K562 (cell line): ENCODE data around the gene TMEM187. TPM values are rescaled to one million over a fixed set of nuclear protein-coding genes. Genes with fewer than 3 reads are reported as not detected.

Experiments
- CBX8 ChIP-seq: fragments of 200-600 bp; sonication (generic); IDR thresholded peaks from 2 replicates; pipeline ENCODE4 v1.6.1; 2012; ENCODE audit warnings: borderline replicate concordance, mixed run types, low read depth, mild to moderate bottlenecking, moderate library complexity, mixed read lengths, low read length, control low read depth, inconsistent platforms; ENCODE audit not compliant: poor library complexity, severe bottlenecking; ENCODE audit errors: extremely low read depth
- CGGBP1 ChIP-seq: fragments of 250-450 bp; sonication (Bioruptor Pico); IDR thresholded peaks from 2 replicates; pipeline ENCODE4 v1.9.0; 2021; ENCODE audit warnings: mild to moderate bottlenecking
- GTF2A2 ChIP-seq: IDR thresholded peaks from 2 replicates; pipeline ENCODE4 v1.6.1; 2016; ENCODE audit warnings: mild to moderate bottlenecking, missing genetic modification characterization, missing compliant biosample characterization
- HNRNPL ChIP-seq: fragments of 200-400 bp; formaldehyde crosslinking; IDR thresholded peaks from 2 replicates; pipeline ENCODE4 v1.6.1; 2017; ENCODE audit warnings: low read depth, mild to moderate bottlenecking, low read length
- KLF10 ChIP-seq: fragments of 250-450 bp; sonication (Bioruptor Pico); IDR thresholded peaks from 2 replicates; pipeline ENCODE4 v1.6.1; 2021; ENCODE audit warnings: matching md5 sums
- KLF6 ChIP-seq: fragments of 250-450 bp; sonication (Bioruptor Pico); IDR thresholded peaks from 2 replicates; pipeline ENCODE4 v1.4.0; 2020; ENCODE audit warnings: mild to moderate bottlenecking, moderate library complexity, borderline replicate concordance
- LARP7 ChIP-seq: fragments of 450-650 bp; IDR thresholded peaks from 2 replicates; pipeline ENCODE4 v1.6.1; 2016
- NFATC3 ChIP-seq: fragments of 450-650 bp; IDR thresholded peaks from 2 replicates; pipeline ENCODE4 v1.6.1; 2017; ENCODE audit warnings: mild to moderate bottlenecking
- NONO ChIP-seq, 2 experiments: fragments of 200-400 bp in 1 of 2; fragments of 450-650 bp in 1 of 2; formaldehyde crosslinking in 1 of 2; IDR thresholded peaks; 2 replicates each; pipeline ENCODE4 v1.6.1; 2017; ENCODE audit warnings: low read depth in 2 of 2, mild to moderate bottlenecking in 2 of 2, moderate library complexity in 2 of 2, low read length in 1 of 2
- PML ChIP-seq: IDR thresholded peaks from 2 replicates; pipeline ENCODE4 v1.6.1; 2012; ENCODE audit warnings: low read length, inconsistent platforms
- POLR2G ChIP-seq: fragments of 200-400 bp; formaldehyde crosslinking; IDR thresholded peaks from 2 replicates; pipeline ENCODE4 v1.6.1; 2017; ENCODE audit warnings: low read depth, mild to moderate bottlenecking, antibody characterized with exemption, low read length, moderate library complexity
- RBM17 ChIP-seq: fragments of 200-400 bp; formaldehyde crosslinking; IDR thresholded peaks from 2 replicates; pipeline ENCODE4 v1.6.1; 2017; ENCODE audit warnings: low read depth, mild to moderate bottlenecking, low read length, borderline replicate concordance
- TAF9B ChIP-seq: fragments of 450-650 bp; IDR thresholded peaks from 2 replicates; pipeline ENCODE4 v1.6.1; 2018; ENCODE audit warnings: mild to moderate bottlenecking; ENCODE audit not compliant: partially characterized antibody
- TCFL5 ChIP-seq: fragments of 250-450 bp; sonication (Bioruptor Pico); conservative IDR thresholded peaks from 2 replicates; pipeline ENCODE4 v1.6.1; 2021; ENCODE audit warnings: mild to moderate bottlenecking, moderate library complexity, matching md5 sums
- TEAD1 ChIP-seq, 2 experiments: fragments of 450-650 bp in 1 of 2; sonication (generic) in 1 of 2; formaldehyde crosslinking; IDR thresholded peaks; 2 replicates each; pipeline versions ENCODE4 v1.4.0 to v1.8.0; 2020 to 2022; ENCODE audit warnings: mild to moderate bottlenecking in 2 of 2, missing genetic modification reagents in 1 of 2
- TRIM28 ChIP-seq: fragments of 450-650 bp; IDR thresholded peaks from 2 replicates; pipeline ENCODE4 v1.6.1; 2017
- ZNF143 ChIP-seq: sonication (generic); formaldehyde crosslinking; IDR thresholded peaks from 2 replicates; pipeline ENCODE4 v1.9.0; 2022; ENCODE audit warnings: mild to moderate bottlenecking, missing genetic modification reagents
- ZNF324 ChIP-seq: fragments of 250-450 bp; sonication (Bioruptor Pico); IDR thresholded peaks from 2 replicates; pipeline ENCODE4 v1.4.0; 2020; ENCODE audit warnings: mild to moderate bottlenecking
- ZNF449 ChIP-seq: fragments of 250-450 bp; sonication (Bioruptor Pico); IDR thresholded peaks from 2 replicates; pipeline ENCODE4 v1.8.0; 2022; ENCODE audit warnings: moderate library complexity, mild to moderate bottlenecking, inconsistent platforms
- ZNF717 ChIP-seq: fragments of 250-450 bp; sonication (Bioruptor Pico); IDR thresholded peaks from 2 replicates; pipeline ENCODE4 v1.5.0; 2021
- polyA plus RNA-seq, 8 experiments: library from polyadenylated mRNA; depleted of rRNA in 4 of 8; stranded (reverse) in 5 of 8; unstranded in 3 of 8; fragments of >200 nt; fragmentation: Nextera tagmentation in 2 of 8; fragmentation: Illumina TruSeq in 1 of 8; extraction: Ambion mirVana in 2 of 8; extraction: Trizol in 1 of 8; gene quantifications; 2 replicates each; pipeline versions ENCODE4 v1.2.1 to v1.2.3, GENCODE V29; 2011 to 2014; ENCODE audit warnings: inconsistent platforms in 1 of 8, missing spikeins in 1 of 8
- total RNA-seq, 7 experiments: library from RNA; depleted of rRNA in 6 of 7; stranded (reverse); fragments of >200 nt in 6 of 7; fragmentation: Illumina TruSeq in 2 of 7; extraction: Trizol in 2 of 7; gene quantifications; 2 replicates each; pipeline versions ENCODE4 v1.2.1 to v1.2.3, GENCODE V29; 2011 to 2021; ENCODE audit warnings: low replicate concordance in 1 of 7
- TF ChIP-seq, protein P1 (sequence below): fragments of 150-350 bp; conservative IDR thresholded peaks from 2 replicates; pipeline ENCODE4 v1.6.1; 2014; ENCODE audit warnings: low read length
- TF ChIP-seq, protein P2 (sequence below): fragments of 450-650 bp; IDR thresholded peaks from 2 replicates; pipeline ENCODE4 v1.6.1; 2016; ENCODE audit warnings: mild to moderate bottlenecking

The TMEM187 gene
- total and polyA plus RNA-seq, 9 of the 15 experiments (the other 6 are each of a cell fraction or from before 2014, with no cell fraction given) = 0.13 to 6.4 (median 1.6) TPM

- no peak for TF ChIP-seq HNRNPL
- TF ChIP-seq KLF10 = no peak
- TF ChIP-seq NONO (IDR thresholded peaks at IDR 0.05; ENCODE audit: low read depth in 2 of 2, low read length in 1 of 2) = peak in 1 of 2 experiments; percentile 51; a peak in 1 of 4 replicates
- peak; percentile 83 for TF ChIP-seq TAF9B
- TF ChIP-seq CGGBP1 (CRISPR knock-in tag) = no peak
- no peak for TF ChIP-seq ZNF143
- TF ChIP-seq, protein P1, sequence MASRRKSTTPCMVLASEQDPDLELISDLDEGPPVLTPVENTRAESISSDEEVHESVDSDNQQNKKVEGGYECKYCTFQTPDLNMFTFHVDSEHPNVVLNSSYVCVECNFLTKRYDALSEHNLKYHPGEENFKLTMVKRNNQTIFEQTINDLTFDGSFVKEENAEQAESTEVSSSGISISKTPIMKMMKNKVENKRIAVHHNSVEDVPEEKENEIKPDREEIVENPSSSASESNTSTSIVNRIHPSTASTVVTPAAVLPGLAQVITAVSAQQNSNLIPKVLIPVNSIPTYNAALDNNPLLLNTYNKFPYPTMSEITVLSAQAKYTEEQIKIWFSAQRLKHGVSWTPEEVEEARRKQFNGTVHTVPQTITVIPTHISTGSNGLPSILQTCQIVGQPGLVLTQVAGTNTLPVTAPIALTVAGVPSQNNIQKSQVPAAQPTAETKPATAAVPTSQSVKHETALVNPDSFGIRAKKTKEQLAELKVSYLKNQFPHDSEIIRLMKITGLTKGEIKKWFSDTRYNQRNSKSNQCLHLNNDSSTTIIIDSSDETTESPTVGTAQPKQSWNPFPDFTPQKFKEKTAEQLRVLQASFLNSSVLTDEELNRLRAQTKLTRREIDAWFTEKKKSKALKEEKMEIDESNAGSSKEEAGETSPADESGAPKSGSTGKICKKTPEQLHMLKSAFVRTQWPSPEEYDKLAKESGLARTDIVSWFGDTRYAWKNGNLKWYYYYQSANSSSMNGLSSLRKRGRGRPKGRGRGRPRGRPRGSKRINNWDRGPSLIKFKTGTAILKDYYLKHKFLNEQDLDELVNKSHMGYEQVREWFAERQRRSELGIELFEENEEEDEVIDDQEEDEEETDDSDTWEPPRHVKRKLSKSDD = no peak
- TF ChIP-seq TCFL5 (CRISPR knock-in tag) = no peak
- peak; percentile 35; the same call in 1 of the 2 replicates for TF ChIP-seq PML
- peak; percentile 81 for TF ChIP-seq POLR2G
- no peak for TF ChIP-seq RBM17
- no peak for TF ChIP-seq ZNF717
- no peak for TF ChIP-seq LARP7
- no peak for TF ChIP-seq ZNF449
- no peak for TF ChIP-seq KLF6 (CRISPR knock-in tag)
- no peak for TF ChIP-seq ZNF324
- peak in 1 of 2 experiments; percentile 62; a peak in 2 of 4 replicates for TF ChIP-seq TEAD1 (CRISPR knock-in tag; IDR thresholded peaks at IDR 0.05)
- TF ChIP-seq CBX8 = no peak
- no peak for TF ChIP-seq NFATC3
- TF ChIP-seq TRIM28 = no peak
- TF ChIP-seq, protein P2, sequence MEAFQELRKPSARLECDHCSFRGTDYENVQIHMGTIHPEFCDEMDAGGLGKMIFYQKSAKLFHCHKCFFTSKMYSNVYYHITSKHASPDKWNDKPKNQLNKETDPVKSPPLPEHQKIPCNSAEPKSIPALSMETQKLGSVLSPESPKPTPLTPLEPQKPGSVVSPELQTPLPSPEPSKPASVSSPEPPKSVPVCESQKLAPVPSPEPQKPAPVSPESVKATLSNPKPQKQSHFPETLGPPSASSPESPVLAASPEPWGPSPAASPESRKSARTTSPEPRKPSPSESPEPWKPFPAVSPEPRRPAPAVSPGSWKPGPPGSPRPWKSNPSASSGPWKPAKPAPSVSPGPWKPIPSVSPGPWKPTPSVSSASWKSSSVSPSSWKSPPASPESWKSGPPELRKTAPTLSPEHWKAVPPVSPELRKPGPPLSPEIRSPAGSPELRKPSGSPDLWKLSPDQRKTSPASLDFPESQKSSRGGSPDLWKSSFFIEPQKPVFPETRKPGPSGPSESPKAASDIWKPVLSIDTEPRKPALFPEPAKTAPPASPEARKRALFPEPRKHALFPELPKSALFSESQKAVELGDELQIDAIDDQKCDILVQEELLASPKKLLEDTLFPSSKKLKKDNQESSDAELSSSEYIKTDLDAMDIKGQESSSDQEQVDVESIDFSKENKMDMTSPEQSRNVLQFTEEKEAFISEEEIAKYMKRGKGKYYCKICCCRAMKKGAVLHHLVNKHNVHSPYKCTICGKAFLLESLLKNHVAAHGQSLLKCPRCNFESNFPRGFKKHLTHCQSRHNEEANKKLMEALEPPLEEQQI = no peak
- TF ChIP-seq GTF2A2 = peak; percentile 50; the same call in 1 of the 2 replicates
These were observed 845 bp upstream of the TMEM187 start, which contains the start of gene HCFC1 (continued) for GRCh38 chrX:153971450-153972367.
